Subcutaneous adipose tissue (tissue), 4 donors: ENCODE data around the gene INPP4B. TPM values are rescaled to one million over a fixed set of nuclear protein-coding genes. Genes with fewer than 3 reads are reported as not detected.

Source experiments
- CTCF ChIP-seq: fragments of 450-650 bp; IDR thresholded peaks from one replicate; pipeline ENCODE4 v1.5.1; 2016; ENCODE audit warnings: low read depth, mild to moderate bottlenecking, control low read depth, antibody characterized with exemption, moderate library complexity
- total RNA-seq, 4 donors: library from RNA; depleted of rRNA; stranded (reverse); fragments of >200 nt; gene quantifications; one replicate each; pipeline ENCODE4 v1.1.0, GENCODE V29; 2016

The INPP4B gene
- total RNA-seq, 4 donors from 2014 or later = 14.3 to 28.1 (median 24.6) TPM

GRCh38 chr4:142367418-142368180 is 478.5 kb downstream of the INPP4B start:
- TF ChIP-seq CTCF = no peak

GRCh38 chr4:142366769-142367181 is 479.3 kb downstream of the INPP4B start:
- TF ChIP-seq CTCF = no peak

GRCh38 chr4:142365391-142365790 is 480.7 kb downstream of the INPP4B start:
- TF ChIP-seq CTCF = no peak

GRCh38 chr4:142363686-142364085 is 482.4 kb downstream of the INPP4B start:
- no peak for TF ChIP-seq CTCF

- TF ChIP-seq CTCF = no peak
Measured at GRCh38 chr4:142361981-142362380, 484.1 kb downstream of the INPP4B start.

- TF ChIP-seq CTCF = no peak
Measured at GRCh38 chr4:142360657-142361056, 485.4 kb downstream of the INPP4B start.

- no peak for TF ChIP-seq CTCF
Measured at GRCh38 chr4:142358656-142359055, 487.4 kb downstream of the INPP4B start.
